Measurements from ENCODE around the gene LRRC4. TPM values are rescaled to one million over a fixed set of nuclear protein-coding genes. Genes with fewer than 3 reads are reported as not detected.

LRRC4 gene
- total and polyA plus RNA-seq, 10 donors: 0.78 to 43.4 (median 15.8) TPM

- H3K4me1 ChIP-seq: peaks cover 0 to 42% (median 10%) of the 10 kb centered on the region in 6 donors
- no peaks in the 10 kb centered on the region for H3K9me3 ChIP-seq
- no peaks in the 10 kb centered on the region for H3K27me3 ChIP-seq (replicated peaks in 1 of 7)
- TF ChIP-seq POLR2AphosphoS5 (IDR thresholded peaks at IDR 0.05) (no peak), POLR2A (IDR thresholded peaks at IDR 0.05) (no peak), CTCF (IDR thresholded peaks at IDR 0.05 in 8 of 11, conservative IDR thresholded peaks at IDR 0.05 in 3 of 11) (no peak)
- DNase-seq: no peak
- H3K4me3 ChIP-seq: no peak overlapping the region
- no peak overlapping the region for H3K27ac ChIP-seq
- 93 to 97% (median 96%) methylated on average over 4 of the region's 4 CpGs for WGBS, 5 donors
- intact Hi-C loops (cut with DNase I; ENCODE audit: low total_unique reads): loop anchor here (10.0 kb wide), 1 partner anchor 325 kb away; no protein-coding TSS in a partner anchor
- H3K36me3 ChIP-seq: peaks cover 0 to 13% (median 0%) of the 10 kb centered on the region in 6 donors
Observed at GRCh38 chr7:128039544-128039953, 8.3 kb upstream of the LRRC4 start.

- no peak for TF ChIP-seq POLR2AphosphoS5 (IDR thresholded peaks at IDR 0.05)
- no peak for DNase-seq
- Histone ChIP-seq H3K9me3 (no peaks in the 10 kb centered on the region), H3K4me1 (peaks cover 0 to 43% (median 8%) of the 10 kb centered on the region in 6 donors), H3K27ac (no peak overlapping the region), H3K27me3 (replicated peaks in 1 of 7) (peaks cover 0 to under 1% (median 0%) of the 10 kb centered on the region in 7 donors), H3K36me3 (peaks cover 0 to 13% (median 0%) of the 10 kb centered on the region in 6 donors), H3K4me3 (no peak overlapping the region)
- whole genome bisulfite sequencing, 5 donors: 94 to 98% (median 96%) methylated on average over 8 of the region's 8 CpGs
- intact Hi-C loops (cut with DNase I; ENCODE audit: low total_unique reads): loop anchor here (10.0 kb wide), 1 partner anchor 323 kb away; no protein-coding TSS in a partner anchor
Observed at GRCh38 chr7:128037880-128038619, 6.8 kb upstream of the LRRC4 start.

GRCh38 chr7:128037081-128037480 is 5.8 kb upstream of the LRRC4 start:
- no peaks in the 10 kb centered on the region for H3K9me3 ChIP-seq
- H3K36me3 ChIP-seq: peaks cover 0 to 6% (median 0%) of the 10 kb centered on the region in 6 donors
- no peak for TF ChIP-seq POLR2AphosphoS5 (IDR thresholded peaks at IDR 0.05)
- no peak for TF ChIP-seq CTCF (IDR thresholded peaks at IDR 0.05 in 8 of 11, conservative IDR thresholded peaks at IDR 0.05 in 3 of 11)
- WGBS, 5 donors: 92 to 95% (median 94%) methylated on average over 2 of the region's 2 CpGs
- peaks cover 0 to 53% (median 14%) of the 10 kb centered on the region in 6 donors for H3K4me1 ChIP-seq
- no peak for DNase-seq
- H3K27me3 ChIP-seq (replicated peaks in 1 of 7): peaks cover 0 to 10% (median 0%) of the 10 kb centered on the region in 7 donors
- H3K4me3 ChIP-seq: no peak overlapping the region
- H3K27ac ChIP-seq: no peak overlapping the region
- intact Hi-C loops (cut with DNase I; ENCODE audit: low total_unique reads): loop anchor here (10.0 kb wide), 1 partner anchor 322 kb away; no protein-coding TSS in a partner anchor

GRCh38 chr7:128036226-128036940 is 5.1 kb upstream of the LRRC4 start:
- Histone ChIP-seq H3K4me1 (peaks cover 0 to 55% (median 14%) of the 10 kb centered on the region in 6 donors), H3K27ac (no peak overlapping the region), H3K4me3 (no peak overlapping the region), H3K9me3 (no peaks in the 10 kb centered on the region), H3K27me3 (replicated peaks in 1 of 7) (peaks cover 0 to 14% (median 0%) of the 10 kb centered on the region in 7 donors), H3K36me3 (no peaks in the 10 kb centered on the region)
- DNase-seq: no peak
- intact Hi-C loops (cut with DNase I; ENCODE audit: low total_unique reads): loop anchor here (10.0 kb wide), 1 partner anchor 322 kb away; no protein-coding TSS in a partner anchor
- TF ChIP-seq POLR2A (IDR thresholded peaks at IDR 0.05) (no peak), POLR2AphosphoS5 (IDR thresholded peaks at IDR 0.05) (no peak), CTCF (IDR thresholded peaks at IDR 0.05 in 8 of 11, conservative IDR thresholded peaks at IDR 0.05 in 3 of 11) (no peak)
- 68 to 82% (median 80%) methylated on average over 4 of the region's 4 CpGs for WGBS, 5 donors

Measured in spleen (tissue), 11 donors.